ENCODE results near the gene PTPRM.

The PTPRM gene

DNA sequence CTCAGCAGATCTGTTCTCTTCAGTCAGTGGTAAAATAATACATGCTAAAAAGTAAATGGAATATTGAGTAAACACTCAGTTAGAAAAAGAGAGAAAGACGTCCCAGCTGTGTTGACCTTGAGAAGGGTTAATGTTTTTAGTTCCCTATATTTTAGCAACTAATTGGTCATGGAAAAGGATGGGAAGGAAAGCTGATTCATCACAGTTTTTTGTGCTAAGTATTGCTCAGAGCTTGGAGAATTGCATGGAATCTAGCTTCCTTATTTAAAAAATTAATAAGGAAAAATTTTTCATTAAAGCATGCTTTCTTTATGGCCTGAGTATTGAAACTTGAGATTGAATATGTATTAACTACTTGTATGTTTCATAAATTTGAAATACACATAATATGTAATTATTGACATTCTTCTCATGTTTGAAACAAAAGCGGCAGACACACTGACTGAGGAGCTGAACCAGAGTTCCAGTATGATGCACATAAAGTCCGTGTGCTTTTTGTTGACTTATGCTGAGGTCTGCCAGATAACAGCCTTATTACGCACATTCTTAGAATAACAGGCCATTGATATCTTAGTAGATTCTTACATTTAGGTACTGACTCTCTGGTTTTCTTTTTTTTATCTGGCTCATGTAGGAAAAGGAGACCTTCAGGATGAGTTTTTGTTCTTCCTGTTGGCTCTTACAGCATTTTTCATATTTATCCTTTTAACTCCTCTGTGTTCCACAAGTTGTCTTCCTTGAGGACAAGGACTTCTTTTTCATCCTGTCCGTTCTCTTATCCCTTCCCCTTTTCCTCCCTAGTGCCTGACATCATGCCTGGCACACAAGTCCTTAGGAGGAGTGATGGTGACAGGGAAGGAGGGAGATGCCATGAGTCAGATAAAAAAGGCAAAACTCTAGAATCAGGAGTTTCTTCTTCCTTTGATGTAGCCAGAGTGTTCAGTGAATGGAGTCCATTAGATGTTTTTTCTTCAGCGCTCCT is 194.1 kb downstream of the PTPRM start:
- peak; percentile 21 for DNase-seq

DNA sequence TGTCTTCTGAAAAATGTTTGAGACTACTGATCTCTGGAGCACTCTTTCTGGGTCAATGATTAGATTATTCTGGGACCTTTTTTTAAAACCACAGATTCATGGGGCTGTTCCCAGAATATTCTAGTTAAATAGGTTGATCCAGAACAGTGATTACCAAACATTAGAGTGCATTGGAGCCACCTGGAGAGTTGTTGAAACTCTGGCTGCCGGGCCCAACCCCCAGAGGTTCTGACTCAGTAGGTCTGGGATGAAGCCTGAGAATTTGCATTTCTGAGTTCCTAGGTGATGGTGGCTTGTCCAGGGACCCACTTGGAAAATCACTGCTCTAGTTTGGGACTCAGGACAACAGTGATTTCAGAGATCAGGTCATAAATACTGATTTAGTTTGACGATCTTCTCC is 197.3 kb downstream of the PTPRM start:
- DNase-seq, result no peak

DNA sequence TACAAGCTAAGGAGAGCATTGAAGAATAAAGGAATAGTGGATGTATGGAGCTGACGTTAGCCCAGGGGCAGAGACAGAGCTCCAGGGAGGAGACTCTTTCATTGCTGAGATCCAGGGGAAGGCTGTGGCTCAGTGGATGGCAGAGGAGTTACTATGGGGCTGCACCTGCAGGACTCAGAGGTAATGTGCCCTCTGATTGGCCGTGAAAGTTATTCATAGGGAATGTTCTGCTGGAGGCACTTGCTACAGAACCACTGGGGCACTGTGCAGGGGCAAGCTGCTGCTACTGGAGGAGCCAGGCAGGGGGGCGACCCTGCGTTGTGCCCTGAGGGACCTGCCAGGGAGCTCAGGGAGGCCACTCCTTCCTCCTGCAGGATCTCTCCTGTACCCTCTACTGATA is 199.2 kb downstream of the PTPRM start:
- no peak for DNase-seq

DNA sequence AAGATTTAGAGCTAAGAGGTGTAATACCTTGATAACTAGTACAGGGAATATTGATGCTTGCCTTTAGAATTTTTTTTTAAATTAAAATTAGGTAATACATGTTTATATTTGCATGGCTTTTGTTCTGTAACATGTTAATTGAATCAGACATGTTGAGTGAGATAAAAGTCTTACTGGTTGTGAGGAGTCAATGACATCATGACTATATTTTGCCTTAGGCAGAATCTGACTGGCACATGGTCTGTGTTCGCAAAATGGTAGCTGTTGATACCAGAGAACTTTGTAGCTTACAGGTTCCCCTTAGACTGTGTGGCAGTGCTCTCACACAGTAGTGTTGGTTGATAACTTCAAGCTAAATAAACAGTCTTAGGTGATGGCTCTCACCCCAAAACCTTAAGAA is 199.7 kb downstream of the PTPRM start:
- no peak for DNase-seq

DNA sequence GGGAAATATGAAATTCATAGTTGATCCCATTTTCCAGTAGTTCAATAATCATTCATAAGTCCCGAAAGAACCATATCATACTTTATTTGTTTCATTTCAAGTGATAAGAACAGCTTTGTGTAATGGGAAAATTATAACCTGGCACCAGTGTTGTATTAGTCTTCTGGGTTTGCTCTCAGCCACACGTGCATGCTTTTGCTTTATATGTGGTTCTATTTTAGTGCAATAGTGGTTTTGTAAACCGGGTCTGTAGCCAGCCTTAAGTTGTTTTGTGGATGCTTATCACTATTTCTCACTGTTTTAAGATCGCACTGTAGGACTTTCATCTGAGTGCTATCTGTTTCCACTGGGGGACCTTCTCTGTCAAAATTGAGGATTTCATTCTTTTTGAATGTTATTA is 203.8 kb downstream of the PTPRM start:
- DNase-seq, result no peak

DNA sequence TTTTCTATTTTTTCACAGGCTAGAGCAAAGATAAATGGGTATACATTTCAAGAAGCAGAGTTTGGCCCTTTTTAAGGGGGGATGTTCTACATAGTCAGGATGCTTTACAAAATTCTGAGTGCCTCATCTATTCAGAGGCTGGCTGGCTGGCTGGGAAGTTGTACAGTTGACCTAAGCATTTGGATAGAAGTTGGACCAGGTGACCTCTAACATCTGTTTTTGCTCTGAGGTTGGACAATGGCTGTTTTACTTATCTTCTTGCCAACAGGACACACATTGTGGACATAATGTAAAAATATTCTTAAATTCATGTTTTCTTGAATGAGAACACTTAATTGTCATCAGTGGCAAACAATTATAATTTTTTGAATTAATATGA is 205.4 kb downstream of the PTPRM start:
- DNase-seq, result no peak

DNA sequence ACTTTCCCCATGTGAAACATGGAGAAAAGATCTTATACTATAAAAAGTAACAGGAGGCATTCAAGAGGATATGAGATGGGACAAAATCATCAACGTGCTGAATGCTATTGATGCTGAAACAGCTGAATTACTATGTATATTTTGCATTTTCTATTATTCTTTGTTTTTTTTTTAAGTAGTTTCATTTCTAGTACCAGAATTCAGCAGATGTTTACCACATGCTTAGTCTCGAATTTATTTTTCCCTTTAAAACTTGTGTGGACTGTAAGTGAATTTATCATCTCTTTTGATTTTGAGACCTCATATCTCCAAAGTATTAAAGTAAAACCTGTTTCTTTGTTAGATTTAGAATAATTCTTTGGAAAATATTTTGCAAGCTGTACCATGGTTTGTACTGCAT is 205.8 kb downstream of the PTPRM start:
- DNase-seq, result no peak

DNA sequence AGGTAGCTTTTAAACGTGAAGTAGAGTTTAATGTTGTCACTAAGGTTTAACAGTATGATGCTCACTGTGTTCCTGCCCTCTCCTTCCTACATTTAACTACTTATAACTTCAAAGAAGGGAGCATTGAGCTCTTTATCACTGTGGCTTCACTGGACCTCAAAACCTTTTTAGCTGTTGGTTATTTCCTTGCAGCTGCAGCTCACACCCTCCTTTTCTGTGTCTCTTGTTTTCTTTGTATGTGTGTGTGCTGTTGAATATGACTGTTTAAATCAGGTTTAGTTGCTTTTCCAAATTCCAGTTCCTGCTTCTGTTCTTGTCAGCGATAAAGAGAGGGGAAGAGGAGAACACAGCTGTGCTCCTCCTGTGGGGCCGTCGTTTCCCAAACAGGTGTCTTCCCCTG is 208.0 kb downstream of the PTPRM start:
- no peak for DNase-seq

DNA sequence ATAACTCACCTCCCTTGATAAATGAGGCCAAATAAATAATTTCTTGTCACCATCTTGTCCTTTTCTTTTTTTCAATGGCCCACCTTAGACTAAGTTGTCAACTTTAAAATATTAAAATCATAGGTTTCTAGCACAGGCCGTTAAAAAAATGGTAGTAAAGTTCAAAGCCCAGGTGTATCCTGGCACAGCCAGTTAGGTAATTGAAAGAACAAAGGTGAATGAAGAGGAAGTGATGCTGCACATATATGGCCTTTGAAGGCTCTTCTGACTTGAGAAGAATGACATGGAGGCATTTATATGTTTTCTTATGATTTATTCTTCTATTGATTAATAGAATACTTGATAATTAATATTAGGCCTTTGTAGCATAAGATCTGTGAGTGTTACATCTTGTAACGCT is 208.7 kb downstream of the PTPRM start:
- no peak for DNase-seq

DNA sequence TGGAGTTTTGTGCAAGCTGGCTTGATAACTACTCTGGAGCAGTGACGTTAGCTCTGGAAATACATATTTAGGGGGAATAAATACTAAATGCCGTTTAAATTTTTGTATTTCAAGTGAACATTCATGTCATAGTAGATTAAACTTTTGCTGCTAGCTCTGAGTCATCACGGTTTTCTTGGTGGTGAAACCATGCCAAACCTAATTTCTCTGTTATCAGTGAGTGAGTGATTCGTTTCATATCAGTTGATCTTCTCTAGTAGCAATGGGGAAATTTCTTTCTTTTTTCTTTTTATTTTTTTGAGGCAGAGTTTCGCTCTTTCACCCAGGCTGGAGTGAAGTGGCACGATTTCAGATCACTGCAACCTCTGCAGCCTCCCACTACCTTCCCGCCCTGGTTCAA is 211.1 kb downstream of the PTPRM start:
- no peak for DNase-seq

DNA sequence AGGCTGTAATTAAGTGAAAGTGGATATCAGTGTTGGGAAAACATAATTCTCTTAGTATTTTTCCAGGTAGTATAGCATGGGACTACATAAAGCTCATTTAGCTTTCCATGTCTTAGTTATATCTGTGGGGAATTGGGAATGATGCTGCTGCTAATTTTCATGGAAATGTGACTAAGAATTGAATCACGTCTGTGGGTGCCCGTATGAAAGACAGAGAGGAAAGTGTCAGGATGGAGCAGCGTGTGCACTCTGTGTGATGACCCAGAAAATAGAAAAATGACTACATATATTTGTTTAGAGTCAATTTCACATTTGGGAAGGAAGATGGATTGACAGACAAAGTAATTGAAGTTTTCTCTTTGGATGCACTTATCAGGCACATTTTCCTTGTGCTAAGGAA is 212.1 kb downstream of the PTPRM start:
- DNase-seq, result no peak

DNA sequence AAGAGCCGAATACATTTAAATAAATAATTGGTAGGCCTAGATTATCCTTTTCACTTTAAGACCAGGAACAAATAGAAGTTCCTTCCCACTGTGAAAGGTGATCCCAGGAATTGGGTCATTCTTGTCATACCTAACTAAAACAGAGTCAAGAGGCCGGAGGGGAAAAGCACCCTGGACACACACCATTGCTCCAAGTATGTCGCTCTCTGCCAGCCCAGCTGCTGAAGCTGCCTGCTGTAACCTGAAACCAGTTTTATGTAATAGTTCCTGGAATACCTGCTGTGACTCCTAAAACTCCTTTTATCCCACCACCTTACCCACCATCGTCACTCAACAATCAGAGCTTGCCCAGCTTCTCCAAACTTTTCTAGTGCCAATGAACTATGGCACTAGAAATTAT is 217.1 kb downstream of the PTPRM start:
- DNase-seq, result no peak

DNA sequence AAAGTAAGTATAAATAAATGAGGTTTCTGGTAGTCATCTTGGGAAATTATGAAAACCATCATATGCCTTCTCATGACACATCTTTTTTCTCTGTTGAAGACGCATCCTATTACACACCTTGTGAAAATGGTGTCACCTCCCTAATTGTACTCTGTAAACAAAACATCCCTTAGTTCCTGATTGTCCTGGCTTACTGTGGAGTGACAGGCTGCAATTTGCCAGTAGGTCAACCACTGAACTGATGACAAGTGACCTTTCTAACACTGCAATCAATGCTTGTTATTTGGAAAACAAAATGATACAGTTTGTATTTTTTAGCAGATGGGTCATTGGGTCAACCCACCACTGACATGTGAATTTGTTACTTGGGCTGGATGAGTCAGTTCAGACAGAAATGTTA is 219.5 kb downstream of the PTPRM start:
- DNase-seq, result no peak

DNA sequence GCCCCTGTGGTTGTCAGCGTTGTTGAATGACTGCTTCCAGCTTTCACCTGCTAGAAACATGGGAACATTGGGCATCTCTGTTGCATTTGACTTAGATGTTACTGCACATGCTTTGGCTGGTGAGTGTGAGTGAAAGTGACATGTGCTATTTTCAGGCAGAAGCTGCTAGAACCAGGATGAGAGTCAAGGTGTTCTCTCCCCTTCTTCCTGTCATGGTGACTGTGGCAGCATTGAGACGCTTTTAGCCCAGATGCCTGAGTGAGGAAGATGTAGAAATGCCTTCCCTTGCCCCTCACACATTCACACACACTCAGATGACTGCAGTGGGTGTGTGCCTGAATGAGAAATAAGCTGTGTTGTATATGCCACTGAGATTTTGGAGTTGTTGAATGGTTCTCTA is 220.2 kb downstream of the PTPRM start:
- no peak for DNase-seq

DNA sequence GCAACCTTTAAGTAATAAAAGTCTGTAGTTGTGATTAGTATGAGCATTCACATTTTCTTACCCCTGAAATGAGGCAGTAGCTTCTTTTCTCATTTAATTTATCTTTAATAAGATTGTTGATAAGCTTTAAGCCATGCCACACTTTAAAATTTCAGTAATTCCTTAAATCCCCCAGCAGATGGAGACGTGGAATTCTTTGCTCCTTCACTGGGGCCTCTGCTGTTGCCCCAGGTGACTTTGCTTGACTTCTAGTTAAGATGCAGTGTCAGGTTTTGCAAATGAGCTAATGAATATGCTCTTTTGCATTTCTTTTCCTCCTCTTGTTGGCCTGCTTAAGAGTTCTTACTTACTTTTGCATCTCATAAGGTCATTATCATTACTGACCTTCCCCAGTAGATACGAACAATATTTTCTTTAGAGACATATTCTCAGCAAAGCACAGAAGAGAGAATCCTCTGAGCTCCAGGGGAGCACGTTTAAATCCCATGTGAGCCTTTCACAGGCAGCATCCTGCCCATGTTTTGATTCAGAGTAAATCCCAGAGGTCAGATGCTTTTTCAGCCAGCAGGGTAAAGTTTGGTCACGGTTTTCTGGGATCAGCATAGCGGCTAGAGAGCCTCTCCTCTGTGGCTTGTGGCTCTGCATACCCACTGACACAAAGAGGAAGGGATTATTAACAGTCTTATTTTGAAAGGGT is 222.9 kb downstream of the PTPRM start:
- no peak for DNase-seq

DNA sequence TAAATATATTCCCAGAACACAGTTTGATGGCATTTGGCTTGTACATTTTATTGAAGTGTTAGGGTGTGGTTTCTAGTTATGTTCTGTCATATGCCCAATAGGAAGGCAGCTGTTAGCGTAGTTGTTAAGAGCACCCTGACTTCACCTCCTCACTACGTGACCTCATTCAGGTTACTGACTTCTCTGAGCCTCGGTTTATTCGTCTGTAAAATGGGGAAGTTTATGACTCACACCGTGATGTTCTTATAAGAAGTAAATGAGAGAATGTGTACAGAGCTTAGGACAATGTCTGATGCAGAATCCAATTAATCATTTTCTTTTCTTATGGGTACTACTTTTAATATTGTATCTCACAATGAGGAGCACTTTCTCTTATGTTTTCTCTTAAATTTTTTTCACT is 226.0 kb downstream of the PTPRM start:
- DNase-seq, result no peak

DNA sequence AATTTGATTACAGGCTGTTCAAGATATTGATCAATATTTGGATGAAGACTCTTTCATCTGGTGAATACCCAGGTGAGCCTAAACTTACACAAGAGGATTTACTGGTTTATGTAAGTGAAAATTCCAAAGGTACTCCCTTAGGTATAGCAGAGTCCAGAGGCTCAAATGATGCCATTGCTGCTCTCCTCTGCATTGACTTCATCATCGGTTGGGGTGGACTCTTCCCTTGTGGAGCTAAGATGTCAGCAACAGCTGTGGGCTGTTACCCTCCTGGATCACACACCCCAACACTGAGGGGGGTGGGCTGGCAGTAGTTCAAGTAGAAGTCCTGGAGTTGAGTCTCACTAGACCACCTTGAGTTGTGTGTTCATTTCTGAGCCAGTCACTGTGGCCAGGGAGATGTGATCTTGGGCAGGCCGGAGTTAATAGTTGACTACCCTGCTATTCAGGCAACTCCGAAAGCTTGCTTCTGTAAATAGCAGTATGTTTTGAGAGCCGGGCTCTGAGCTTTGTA is 236.9 kb downstream of the PTPRM start:
- no peak for DNase-seq

DNA sequence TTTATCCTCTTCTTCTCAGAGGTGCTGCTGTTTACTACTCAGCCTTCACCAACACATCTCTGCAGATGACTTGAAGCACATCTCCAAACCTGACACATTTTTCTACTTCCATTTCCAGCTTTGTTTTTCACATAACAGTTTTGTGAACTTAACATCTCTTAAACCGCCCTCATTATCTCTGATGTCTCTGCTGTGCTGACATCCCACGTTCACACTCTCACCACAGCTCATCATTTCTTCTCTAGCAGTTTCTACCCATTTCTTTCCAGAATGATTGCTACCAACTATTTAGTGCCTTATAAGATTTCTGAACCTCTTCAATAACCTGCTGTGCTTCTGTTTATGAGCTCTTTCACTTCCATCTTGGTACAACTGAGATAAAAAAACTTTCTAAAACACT is 238.0 kb downstream of the PTPRM start:
- DNase-seq, result no peak

DNA sequence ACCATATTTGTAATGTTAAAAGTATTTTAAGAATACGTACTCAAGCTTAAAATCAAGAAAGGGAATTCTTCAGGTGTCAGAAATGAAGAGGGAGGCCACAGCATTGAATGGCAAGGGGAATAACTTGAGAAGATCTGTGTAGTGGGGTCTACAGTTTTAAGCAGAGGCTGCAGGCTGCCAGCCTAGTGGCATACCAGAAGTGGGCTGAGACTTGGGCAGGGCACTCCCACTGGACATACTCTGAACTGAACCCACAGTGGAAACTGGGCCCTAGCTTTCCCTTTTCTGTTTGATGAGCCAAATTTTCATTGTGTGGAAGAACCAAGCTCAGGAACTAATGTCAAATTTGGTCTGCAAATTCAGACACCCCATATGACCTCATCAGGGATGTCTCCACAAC is 238.8 kb downstream of the PTPRM start:
- DNase-seq, result no peak

DNA sequence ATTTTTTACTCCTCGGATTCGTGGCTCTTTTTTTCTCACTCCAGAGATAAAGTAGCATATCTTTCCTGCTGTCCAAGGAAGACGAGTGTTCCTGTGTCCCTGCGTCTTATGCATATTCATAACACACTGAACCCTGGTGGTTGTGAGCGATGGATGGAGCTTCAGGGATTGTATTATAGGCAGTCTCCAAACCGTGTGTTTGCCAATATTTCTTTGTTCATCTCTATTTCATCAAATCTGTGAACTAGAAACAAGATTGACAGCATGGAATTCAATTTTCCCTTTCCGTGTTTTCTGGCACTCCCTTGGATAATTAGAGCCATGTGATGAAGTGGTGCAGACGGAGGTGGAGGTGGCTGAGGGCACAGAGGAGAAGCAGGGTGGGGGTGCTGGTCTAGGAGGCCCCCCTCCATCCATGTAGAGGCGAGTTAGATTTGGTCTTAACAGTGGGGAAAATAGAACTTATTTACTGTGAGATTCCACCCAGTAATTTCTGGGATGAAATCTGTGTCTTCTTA is 240.9 kb downstream of the PTPRM start:
- no peak for DNase-seq

DNA sequence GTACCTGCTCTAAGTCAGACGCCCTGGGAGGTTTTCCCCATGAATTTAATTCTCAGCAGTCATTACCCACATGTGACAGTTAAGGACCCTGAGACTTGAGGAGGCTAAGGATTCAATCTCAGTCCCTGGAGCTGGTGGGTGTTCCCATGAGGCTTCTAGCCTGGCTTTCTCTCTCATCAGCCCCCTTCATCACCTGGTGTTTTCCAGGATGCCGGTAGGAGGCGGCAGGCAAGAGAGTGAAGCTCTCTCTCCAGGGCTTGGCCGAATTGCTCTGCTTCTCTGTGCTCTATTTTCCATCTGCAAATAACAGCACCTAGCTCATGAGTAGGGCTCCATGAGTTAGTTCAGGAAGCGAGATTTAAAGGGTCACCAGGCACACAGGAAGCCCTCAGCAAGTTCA is 241.9 kb downstream of the PTPRM start:
- no peak for DNase-seq

DNA sequence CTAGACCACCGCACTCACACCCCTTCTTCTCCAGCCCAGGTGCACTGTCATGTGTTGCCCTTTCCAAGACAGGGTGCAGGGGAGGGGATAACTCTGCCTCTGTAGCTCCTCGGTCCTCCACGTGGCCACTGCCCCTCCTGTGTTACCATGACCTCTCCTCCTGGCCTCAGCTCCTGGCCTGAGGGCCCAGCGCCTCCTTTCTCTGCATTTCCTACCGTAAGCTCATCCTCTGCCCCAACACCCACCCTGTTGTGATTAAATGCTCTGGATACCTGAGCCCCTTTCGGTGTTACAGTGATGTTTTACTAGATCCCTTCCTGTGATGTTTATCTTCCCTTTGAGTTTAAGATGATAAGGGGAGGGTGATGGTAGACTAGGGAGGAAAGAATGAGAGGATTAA is 242.3 kb downstream of the PTPRM start:
- no peak for DNase-seq

DNA sequence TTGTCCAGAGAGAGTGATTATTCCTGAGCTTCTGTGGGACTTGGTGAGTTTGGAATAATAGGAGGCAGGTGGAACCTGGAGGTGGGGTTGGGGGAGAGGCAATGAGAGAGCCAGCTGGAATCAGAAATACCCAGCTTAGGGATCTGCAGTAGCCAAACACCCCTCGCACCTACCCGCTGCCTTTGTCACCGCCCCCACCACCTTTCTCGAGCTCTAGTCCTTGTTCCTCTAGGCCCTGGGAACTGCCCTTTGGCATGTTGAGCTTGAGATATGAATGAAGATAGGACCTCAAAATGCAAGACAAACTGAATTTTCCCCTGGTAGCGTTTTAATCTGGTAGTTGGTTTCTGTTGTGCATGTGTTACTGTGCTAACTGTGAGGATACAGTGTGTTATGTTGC is 242.9 kb downstream of the PTPRM start:
- no peak for DNase-seq

DNA sequence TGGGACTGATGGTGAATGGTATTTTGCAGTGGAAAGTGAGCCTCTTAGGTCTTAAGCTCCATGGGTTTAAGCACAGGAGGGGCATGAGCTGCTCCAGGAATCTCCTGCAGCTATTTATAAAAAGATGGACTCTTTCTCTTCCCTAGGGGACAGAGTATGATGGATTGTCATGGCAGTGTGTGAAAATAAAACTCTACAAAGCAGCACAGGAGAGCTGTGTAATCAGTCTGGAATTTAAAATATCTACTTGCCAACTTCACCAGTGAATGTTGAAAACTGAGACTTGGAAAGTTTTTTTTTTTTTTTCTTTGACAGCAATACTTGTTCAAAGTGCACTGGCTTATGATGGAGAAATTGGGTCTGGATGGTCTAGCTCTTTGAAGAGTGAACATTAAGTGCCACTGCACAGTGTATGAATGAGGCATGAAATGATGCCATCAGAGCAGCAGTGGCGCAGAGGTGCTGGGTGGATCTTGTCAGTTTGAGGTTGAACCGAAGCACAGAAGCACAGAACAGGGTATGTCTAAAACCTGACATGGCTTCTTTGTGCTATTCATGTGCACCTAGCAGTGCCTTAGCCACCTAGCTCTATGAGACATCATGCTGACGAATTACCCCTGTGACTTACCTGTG is 245.4 kb downstream of the PTPRM start:
- no peak for DNase-seq

Measured in SHP77 treated with DMSO at 0.1 percent for 48 hours (cell line).